NOMO-1 treated with DMSO at 0.1 percent for 48 hours (cell line): ENCODE data around the gene ETV3.
A peak's percentile ranks its signal among the peaks of the same experiment; 100 is the strongest.

Experiments used
- DNase-seq: peaks from one replicate; lab custom pipeline; 2025; ENCODE audit not compliant: unreplicated experiment; lab: John Stamatoyannopoulos, UW

Gene ETV3

GRCh38 chr1:157140063-157140588, 1.9 kb upstream of the ETV3 start:
- no peak for DNase-seq

- DNase-seq = no peak
Measured at GRCh38 chr1:157139052-157139715, 989 bp upstream of the ETV3 start.

GRCh38 chr1:157137408-157138219, 581 bp downstream of the ETV3 start:
- peak; percentile 55 for DNase-seq

GRCh38 chr1:157137046-157137407, 1.2 kb downstream of the ETV3 start:
- DNase-seq = no peak

- no peak for DNase-seq
Measured at GRCh38 chr1:157136133-157136532, 2.1 kb downstream of the ETV3 start.

GRCh38 chr1:157135646-157136045, 2.5 kb downstream of the ETV3 start:
- no peak for DNase-seq

- DNase-seq = no peak
Measured at GRCh38 chr1:157135070-157135469, 3.1 kb downstream of the ETV3 start.

- DNase-seq = no peak
Measured at GRCh38 chr1:157134442-157134841, 3.8 kb downstream of the ETV3 start.

- DNase-seq = no peak
Measured at GRCh38 chr1:157133426-157133825, 4.8 kb downstream of the ETV3 start.

- DNase-seq = no peak
Measured at GRCh38 chr1:157132616-157133167, 5.5 kb downstream of the ETV3 start.

- no peak for DNase-seq
Measured at GRCh38 chr1:157132111-157132510, 6.1 kb downstream of the ETV3 start.

- no peak for DNase-seq
Measured at GRCh38 chr1:157131281-157131680, 6.9 kb downstream of the ETV3 start.

GRCh38 chr1:157124855-157125254, 13.3 kb downstream of the ETV3 start:
- no peak for DNase-seq

GRCh38 chr1:157119448-157119847, 18.7 kb downstream of the ETV3 start:
- no peak for DNase-seq

GRCh38 chr1:157119008-157119407, 19.2 kb downstream of the ETV3 start:
- no peak for DNase-seq

- peak; percentile 54 for DNase-seq
Measured at GRCh38 chr1:157117527-157118057, 20.6 kb downstream of the ETV3 start.

- no peak for DNase-seq
Measured at GRCh38 chr1:157116737-157117103, 21.5 kb downstream of the ETV3 start.

- no peak for DNase-seq
Measured at GRCh38 chr1:157115851-157116736, 22.1 kb downstream of the ETV3 start.

GRCh38 chr1:157115429-157115838, 22.8 kb downstream of the ETV3 start:
- DNase-seq = no peak

GRCh38 chr1:157114183-157115121, 23.7 kb downstream of the ETV3 start:
- no peak for DNase-seq
